Testis (tissue), 2 donors: ENCODE measurements around the gene STEAP3.

Experiments used
- POLR2A ChIP-seq: fragments of 450-650 bp; IDR thresholded peaks from one replicate; pipeline ENCODE4 v1.6.1; 2017; ENCODE audit warnings: antibody characterized with exemption, mild to moderate bottlenecking, moderate library complexity
- TF ChIP-seq, protein P1 (sequence below), 3 experiments: fragments of 450-650 bp in 2 of 3; fragments of 200-600 bp in 1 of 3; sonication (generic) in 1 of 3; IDR thresholded peaks; one replicate each; pipeline ENCODE4 v1.5.1; 2016 to 2019; ENCODE audit warnings: antibody characterized with exemption in 3 of 3, mild to moderate bottlenecking in 2 of 3, moderate library complexity in 1 of 3

DNA sequence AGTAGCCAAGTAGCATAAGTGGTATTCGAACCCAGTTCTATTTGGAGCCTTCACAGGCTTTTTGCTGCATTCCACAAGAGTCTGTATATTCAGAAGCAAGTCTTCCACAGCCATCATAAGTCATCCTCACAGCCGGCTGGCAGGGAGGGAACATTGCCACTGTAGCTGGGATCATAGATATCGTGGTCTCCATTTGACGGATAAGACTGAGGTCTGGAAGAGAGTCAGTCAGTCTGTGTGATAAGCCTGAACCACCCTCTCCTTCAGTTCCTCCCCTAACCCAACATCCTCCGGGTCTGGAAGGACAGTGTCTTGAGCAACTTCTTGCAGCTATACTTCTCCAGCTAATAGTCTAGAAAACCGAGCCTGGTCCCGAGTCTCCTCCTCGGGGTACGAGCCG, 48.1 kb upstream of the STEAP3 start:
- TF ChIP-seq, protein P1, sequence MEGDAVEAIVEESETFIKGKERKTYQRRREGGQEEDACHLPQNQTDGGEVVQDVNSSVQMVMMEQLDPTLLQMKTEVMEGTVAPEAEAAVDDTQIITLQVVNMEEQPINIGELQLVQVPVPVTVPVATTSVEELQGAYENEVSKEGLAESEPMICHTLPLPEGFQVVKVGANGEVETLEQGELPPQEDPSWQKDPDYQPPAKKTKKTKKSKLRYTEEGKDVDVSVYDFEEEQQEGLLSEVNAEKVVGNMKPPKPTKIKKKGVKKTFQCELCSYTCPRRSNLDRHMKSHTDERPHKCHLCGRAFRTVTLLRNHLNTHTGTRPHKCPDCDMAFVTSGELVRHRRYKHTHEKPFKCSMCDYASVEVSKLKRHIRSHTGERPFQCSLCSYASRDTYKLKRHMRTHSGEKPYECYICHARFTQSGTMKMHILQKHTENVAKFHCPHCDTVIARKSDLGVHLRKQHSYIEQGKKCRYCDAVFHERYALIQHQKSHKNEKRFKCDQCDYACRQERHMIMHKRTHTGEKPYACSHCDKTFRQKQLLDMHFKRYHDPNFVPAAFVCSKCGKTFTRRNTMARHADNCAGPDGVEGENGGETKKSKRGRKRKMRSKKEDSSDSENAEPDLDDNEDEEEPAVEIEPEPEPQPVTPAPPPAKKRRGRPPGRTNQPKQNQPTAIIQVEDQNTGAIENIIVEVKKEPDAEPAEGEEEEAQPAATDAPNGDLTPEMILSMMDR (IDR thresholded peaks at IDR 0.05): no peak
- no peak for TF ChIP-seq POLR2A
